Coronary artery (tissue), 2 donors: ENCODE results near the gene ARPP19.
"Not testable (repeated sequence)": the region's sequence is repeated elsewhere in the genome, so short reads cannot be mapped to it uniquely, and the experiment has no call there.

Experiments
- DNase-seq: peaks from one replicate; pipeline ENCODE4 v3.0.0-alpha.2; 2017; ENCODE audit warnings: low spot score
- H3K27ac ChIP-seq, 2 donors: fragments of 200-600 bp; sonication (generic); one replicate each; pipeline ENCODE4 v1.5.1; 2016 to 2019
- H3K4me3 ChIP-seq: fragments of 200-600 bp; sonication (generic); 2 replicates; pipeline ENCODE4 v1.5.1; 2016; ENCODE audit warnings: mild to moderate bottlenecking, moderate library complexity
- CTCF ChIP-seq: fragments of 200-600 bp; sonication (generic); IDR thresholded peaks from one replicate; pipeline ENCODE4 v1.5.1; 2019; ENCODE audit warnings: antibody characterized with exemption

Gene ARPP19

DNA sequence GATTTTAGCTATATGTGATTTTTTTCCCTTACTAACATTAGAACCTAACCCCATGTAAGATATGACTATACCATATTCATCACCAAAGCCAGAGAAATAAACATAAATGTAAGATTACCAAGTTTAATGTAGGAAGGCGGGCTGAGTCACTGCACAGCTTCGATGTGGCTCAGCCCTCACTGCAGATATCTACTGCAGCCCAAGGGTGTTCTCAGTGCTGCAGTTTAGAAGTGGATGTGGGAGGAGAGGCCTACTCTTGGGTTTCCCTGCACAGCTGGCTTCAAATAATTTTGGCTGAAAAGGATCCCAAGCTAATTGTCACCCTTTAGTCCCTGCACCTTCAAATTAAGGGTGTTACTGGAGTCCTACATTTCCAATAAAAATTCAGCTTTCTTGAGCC lies 9.3 kb downstream of the ARPP19 start:
- no peak for DNase-seq
- TF ChIP-seq CTCF, result no peak
- no peak overlapping the region for H3K4me3 ChIP-seq
- no peak overlapping the region for H3K27ac ChIP-seq

DNA sequence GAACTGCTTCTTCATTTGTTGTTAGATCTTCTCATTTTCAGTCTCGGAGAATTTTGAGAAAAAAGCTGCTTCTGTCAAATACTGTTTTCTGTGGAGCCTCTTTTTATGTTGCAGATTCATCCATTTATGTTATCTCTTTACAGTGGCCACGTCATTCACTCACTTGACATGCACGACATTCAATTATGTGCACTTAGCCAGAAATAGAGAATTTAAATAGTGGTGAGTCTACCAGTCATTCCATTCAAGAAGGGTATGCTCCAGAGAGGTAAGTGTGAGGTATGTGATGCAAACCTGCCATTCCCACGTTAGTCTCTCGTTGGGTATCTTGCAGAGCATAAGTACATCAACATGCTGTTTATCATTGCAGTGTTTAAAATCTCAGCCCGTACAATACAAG lies 9.8 kb downstream of the ARPP19 start:
- TF ChIP-seq CTCF, result no peak
- no peak for DNase-seq
- Histone ChIP-seq H3K27ac (no peak overlapping the region), H3K4me3 (no peak overlapping the region)

- no peak overlapping the region for H3K27ac ChIP-seq
- H3K4me3 ChIP-seq, result no peak overlapping the region
- no peak for DNase-seq
- no peak for TF ChIP-seq CTCF
Measured at GRCh38 chr15:52558196-52558595, 10.6 kb downstream of the ARPP19 start.

DNA sequence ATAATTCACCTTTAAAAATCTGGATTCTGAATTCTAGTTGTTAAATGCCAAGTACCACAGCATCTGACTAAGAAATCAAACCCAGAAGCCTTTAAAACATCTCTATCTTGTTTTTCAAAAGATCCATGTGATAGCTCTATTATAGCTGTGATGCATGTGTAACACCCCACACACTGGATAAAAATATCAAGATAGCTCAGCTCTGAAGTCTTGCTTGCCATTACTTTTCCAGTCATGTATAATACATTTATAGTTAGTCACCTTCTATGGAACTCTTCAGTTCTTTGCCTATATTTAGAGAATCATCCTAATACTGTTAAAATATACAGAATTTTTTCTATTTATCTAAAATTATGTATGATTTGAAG lies 11.6 kb downstream of the ARPP19 start:
- no peak for TF ChIP-seq CTCF
- Histone ChIP-seq H3K4me3 (no peak overlapping the region), H3K27ac (no peak overlapping the region)
- no peak for DNase-seq

GRCh38 chr15:52556524-52557273 lies 12.1 kb downstream of the ARPP19 start:
- no peak overlapping the region for H3K4me3 ChIP-seq
- H3K27ac ChIP-seq, result no peak overlapping the region
- TF ChIP-seq CTCF, result no peak
- DNase-seq, result no peak

GRCh38 chr15:52552303-52552702 lies 16.5 kb downstream of the ARPP19 start:
- TF ChIP-seq CTCF, result no peak
- Histone ChIP-seq H3K27ac (peak overlapping the region in 1 of 2 donors; percentile 2), H3K4me3 (no peak overlapping the region)
- DNase-seq, result no peak

DNA sequence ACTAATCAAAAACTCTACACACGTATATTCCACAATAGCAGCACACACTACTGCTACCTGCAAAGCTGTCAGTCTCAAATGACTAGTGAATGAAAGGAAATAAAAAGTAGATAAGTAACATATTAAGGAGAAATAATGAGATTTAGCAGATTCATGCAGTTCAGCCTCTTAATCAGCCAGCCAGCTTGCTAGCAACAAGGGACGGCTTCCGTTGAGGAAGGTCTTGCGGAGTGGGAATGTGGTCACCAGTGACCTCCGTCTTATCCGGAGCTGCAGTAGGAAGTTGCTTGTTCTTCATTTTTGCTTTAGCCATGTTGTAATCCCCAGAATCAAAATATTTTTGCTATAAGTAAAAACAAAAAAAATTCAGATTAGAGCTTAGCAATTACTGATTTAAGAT lies 17.1 kb downstream of the ARPP19 start:
- Histone ChIP-seq H3K4me3 (no peak overlapping the region), H3K27ac (no peak overlapping the region)
- no peak for DNase-seq
- no peak for TF ChIP-seq CTCF

GRCh38 chr15:52551186-52551585 lies 17.6 kb downstream of the ARPP19 start:
- not testable (repeated sequence) for H3K4me3 ChIP-seq, DNase-seq, H3K27ac ChIP-seq
